Germinal center (tissue), 1 donor: ENCODE data around the gene UNC45B.
"Not testable (repeated sequence)": the region's sequence is repeated elsewhere in the genome, so short reads cannot be mapped to it uniquely, and the experiment has no call there.

Experiments used
- DNase-seq: peaks from one replicate; pipeline ENCODE4 v3.0.0; 2012; ENCODE audit warnings: mixed read lengths, low spot score

UNC45B gene

DNA sequence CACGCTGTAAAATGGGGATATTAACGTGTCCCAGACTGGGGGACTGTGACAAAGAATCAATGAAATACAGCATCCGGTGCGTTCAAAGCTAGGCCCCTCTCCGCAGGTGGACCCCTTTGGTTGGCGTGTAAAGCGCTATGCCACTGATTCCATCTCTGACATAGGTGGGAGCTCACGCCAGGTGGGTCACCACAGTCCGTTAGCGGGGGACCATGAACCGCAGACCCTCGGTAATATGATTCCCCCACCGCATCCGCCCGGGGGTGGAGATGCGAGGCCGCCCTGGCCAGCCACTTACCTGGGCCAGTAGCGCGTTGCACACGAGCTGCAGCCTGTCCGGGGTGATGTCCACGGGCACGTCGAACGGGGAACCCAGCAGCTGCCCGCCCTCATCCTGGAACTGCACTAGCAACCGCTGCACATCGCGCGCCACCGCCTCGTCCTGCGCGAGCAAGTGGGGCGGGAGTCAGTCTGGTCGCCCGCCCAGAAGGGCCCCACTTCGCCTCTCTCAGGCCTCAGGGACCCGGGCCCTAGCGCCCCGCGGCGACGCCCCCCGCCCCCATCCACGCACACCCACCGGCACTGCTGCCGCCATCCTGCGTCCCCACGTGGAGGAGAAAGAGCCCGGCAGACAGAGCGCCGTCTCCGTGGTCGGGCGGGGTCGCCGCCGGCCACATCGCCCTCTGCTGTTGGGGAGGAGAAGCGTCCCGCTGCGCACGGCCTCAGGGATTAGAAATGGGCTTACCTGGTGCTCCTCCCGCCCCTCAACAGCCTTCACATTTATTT lies 5.7 kb upstream of the UNC45B start, which contains the start of gene NLE1:
Gene NLE1 (minus strand): TSS at position 623 of the 786 bp plus-strand sequence. CDS start 28 bp downstream, at position 595.
- DNase-seq = peak; percentile 87

- DNase-seq = no peak
These were observed 5.2 kb upstream of the UNC45B start for GRCh38 chr17:35142467-35142796.

DNA sequence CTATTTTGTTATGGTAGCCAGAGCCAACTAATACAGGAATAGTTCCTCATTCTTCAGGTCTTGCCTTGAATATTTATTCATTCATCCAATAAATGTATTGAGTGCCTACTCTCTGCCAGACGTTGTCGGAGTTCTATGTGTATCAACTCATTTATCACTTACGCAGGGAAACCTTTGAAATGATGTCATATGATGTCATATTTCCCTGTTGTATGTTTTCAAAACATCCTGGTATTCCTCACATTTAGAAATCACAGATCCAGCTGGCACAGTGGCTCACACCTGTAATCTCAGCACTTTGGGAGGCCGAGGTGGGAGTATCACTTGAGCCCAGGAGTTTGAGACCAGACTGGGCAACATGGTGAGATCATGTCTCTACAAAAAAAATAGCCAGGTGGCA lies 2.8 kb upstream of the UNC45B start:
- no peak for DNase-seq

GRCh38 chr17:35146214-35146833 lies 1.3 kb upstream of the UNC45B start:
- DNase-seq = no peak

GRCh38 chr17:35148144-35148543 lies 527 bp downstream of the UNC45B start:
- no peak for DNase-seq

- DNase-seq = no peak
These were observed 2.3 kb downstream of the UNC45B start for GRCh38 chr17:35149941-35150340.

GRCh38 chr17:35151080-35151479 lies 3.5 kb downstream of the UNC45B start:
- not testable (repeated sequence) for DNase-seq

- DNase-seq = no peak
These were observed 5.0 kb downstream of the UNC45B start for GRCh38 chr17:35152421-35153140.

GRCh38 chr17:35154196-35155165 lies 6.9 kb downstream of the UNC45B start:
- no peak for DNase-seq

DNA sequence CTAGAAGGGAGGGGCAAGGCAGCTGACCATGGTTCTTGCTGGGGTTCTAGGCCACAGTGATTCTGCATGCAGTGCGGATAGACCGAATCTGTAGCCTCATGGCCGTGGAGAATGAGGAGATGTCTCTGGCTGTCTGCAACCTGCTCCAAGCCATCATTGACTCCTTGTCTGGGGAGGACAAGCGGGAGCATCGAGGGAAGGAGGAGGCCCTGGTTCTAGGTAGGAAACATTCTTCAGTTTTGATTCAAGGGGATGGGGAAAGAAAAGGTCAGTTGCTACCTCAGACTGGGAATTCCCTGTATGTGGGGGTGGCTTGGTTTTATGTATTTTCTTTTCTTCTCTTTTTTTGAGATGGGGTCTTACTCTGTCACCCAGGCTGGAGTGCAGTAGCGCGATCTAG lies 7.6 kb downstream of the UNC45B start:
- no peak for DNase-seq

DNA sequence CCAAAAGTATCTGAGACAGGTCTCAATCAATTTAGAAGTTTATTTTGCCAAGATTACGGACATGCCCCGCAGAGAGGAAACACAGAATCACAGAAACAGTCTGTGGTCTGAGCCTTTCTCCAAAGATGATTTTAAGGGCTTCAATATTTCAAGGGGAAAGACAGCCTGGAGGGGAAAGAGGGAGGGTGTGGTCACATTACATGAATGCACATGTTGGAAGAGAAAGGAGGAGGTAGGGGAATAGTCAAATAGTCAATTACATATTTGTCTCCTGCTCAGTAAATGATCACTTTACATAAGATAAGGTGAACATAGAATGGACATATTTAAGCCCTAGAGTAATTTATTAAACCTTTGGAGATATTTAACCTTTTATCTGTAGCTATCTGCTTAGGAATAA lies 12.3 kb downstream of the UNC45B start:
- DNase-seq = no peak

- no peak for DNase-seq
These were observed 13.0 kb downstream of the UNC45B start for GRCh38 chr17:35160354-35161201.

- no peak for DNase-seq
These were observed 13.7 kb downstream of the UNC45B start for GRCh38 chr17:35161281-35161761.

DNA sequence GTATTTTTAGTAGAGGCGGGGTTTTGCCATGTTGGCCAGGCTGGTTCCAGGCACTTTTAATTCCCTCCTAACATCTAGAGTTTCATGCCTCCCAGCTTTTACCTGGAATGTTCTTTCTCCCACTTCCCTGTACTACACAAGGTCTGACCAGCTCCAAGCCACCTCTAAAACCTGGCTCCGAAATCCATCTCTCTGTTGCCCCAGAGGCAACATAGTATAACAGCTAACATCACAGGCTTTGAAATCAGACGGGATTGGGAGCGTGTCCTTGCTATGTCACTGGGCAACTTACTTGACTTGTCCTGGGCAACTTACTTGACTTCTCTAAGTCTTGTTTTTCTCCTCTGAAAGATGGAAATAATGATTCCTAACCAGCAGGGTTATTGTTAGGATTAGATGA lies 15.1 kb downstream of the UNC45B start:
- no peak for DNase-seq

DNA sequence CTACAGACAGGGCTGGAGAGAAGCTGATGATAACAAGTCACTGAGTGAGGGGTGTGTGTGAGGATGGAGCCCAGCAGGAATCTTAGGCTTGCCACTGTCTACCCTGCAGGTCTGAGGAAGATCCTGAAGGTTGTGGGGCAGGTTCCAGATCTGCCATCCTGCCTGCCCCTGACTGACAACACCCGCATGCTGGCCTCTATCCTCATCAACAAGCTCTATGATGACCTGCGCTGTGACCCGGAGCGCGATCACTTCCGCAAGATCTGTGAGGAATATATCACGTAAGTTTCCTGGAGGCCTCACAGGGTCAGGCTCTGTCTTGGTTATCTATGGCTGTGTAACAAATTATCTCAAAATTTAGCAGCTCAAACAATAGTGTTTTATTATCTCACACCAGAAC lies 16.3 kb downstream of the UNC45B start:
- no peak for DNase-seq

DNA sequence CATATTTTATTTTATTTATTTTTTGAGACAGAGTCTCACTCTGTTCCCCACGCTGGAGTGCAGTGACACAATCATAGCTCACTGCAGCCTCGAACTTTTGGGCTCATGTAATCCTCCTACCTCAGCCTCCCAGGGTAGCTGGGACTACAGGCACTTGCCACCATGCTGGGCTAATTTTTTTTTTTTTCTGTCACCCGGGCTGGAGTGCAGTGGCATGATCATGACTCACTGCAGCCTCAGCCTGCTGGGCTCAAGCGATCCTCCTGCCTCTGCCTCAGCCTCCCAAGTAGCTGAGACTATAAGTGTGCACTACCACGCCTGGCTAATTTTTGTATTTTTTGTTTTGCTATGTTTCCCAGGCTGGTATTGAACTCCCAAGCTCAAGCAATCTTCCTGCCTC lies 17.1 kb downstream of the UNC45B start:
- no peak for DNase-seq

GRCh38 chr17:35166526-35166925 lies 18.9 kb downstream of the UNC45B start:
- DNase-seq = no peak

DNA sequence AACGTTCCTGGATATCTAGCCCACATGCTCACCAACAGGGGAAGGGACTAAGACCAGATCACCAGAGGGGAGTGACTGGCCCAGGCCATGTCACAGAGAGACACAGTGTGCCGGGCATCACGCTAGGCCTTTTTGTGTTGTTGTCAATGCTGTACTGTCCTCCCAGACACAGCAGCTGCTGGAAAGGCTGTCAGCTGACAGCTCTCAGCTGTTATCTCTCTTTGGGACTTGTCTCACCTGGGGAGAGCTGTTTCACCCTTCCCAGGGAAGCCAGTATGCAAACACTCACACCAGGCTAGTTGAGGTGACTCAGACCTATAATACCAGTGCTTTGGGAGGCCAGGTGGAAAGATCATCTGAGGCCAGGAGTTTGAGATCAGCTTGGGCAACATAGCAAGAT lies 19.4 kb downstream of the UNC45B start:
- no peak for DNase-seq

DNA sequence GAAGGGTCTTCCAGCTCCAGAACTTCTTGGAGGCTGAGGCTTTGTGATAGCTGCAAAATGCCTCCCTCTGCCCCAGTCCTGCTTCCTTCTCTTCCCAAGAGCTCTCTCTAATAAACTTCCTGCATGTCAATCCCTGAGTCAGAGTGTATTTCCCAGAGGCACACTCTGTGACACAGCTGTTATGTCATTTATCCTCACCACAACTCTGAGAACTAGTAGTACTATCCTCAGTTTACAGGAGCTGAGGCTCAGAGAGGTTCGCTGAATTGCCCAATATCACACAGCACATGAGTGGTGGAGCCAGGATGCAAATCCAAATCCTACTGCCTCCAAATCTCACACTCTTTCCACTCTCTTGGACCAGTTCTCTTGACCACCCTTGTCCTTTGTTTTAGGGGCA lies 20.0 kb downstream of the UNC45B start:
- no peak for DNase-seq

DNA sequence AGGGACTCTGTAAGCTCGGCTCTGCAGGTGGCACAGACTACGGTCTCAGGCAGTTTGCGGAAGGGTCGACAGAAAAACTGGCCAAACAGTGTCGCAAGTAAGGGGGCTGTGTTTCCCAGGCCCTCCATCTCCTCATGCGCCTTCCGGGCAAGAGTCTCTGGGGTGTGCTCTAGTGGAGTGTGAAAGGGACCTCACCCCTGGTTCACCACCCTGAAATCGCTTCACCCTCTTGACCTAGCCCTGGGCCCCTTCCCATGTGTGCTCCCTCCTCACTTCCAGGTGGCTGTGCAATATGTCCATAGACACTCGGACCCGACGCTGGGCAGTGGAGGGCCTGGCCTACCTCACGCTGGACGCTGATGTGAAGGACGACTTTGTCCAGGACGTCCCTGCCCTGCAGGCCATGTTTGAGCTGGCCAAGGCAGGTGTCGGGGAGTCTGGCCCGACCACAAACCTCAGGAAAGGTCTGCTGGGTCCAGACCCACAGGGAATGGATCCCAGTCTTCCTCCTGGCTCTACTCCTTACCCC lies 22.3 kb downstream of the UNC45B start:
- no peak for DNase-seq
